Skin epidermis (tissue), 12 donors: Measurements from ENCODE around the gene MAPKAPK2.

Experiments
- H3K27ac ChIP-seq, 21 experiments: fragments of 200-600 bp; sonication (generic) in 11 of 21; one replicate each; pipeline ENCODE4 v1.5.0; 2020; ENCODE audit warnings: mild to moderate bottlenecking in 3 of 21, inconsistent platforms in 2 of 21, moderate library complexity in 2 of 21
- H3K4me3 ChIP-seq, 7 experiments: fragments of 200-600 bp; sonication (generic) in 2 of 7; one replicate each; pipeline ENCODE4 v1.5.0; 2020; ENCODE audit warnings: inconsistent platforms in 2 of 7, mild to moderate bottlenecking in 2 of 7, moderate library complexity in 1 of 7

Gene MAPKAPK2

DNA sequence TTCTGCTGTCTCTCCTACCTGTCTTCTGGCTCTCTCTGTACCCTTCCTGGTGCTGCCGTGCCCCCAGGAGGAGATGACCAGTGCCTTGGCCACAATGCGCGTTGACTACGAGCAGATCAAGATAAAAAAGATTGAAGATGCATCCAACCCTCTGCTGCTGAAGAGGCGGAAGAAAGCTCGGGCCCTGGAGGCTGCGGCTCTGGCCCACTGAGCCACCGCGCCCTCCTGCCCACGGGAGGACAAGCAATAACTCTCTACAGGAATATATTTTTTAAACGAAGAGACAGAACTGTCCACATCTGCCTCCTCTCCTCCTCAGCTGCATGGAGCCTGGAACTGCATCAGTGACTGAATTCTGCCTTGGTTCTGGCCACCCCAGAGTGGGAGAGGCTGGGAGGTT lies 47.8 kb downstream of the MAPKAPK2 start:
- no peak overlapping the region for H3K4me3 ChIP-seq
- no peak overlapping the region for H3K27ac ChIP-seq

DNA sequence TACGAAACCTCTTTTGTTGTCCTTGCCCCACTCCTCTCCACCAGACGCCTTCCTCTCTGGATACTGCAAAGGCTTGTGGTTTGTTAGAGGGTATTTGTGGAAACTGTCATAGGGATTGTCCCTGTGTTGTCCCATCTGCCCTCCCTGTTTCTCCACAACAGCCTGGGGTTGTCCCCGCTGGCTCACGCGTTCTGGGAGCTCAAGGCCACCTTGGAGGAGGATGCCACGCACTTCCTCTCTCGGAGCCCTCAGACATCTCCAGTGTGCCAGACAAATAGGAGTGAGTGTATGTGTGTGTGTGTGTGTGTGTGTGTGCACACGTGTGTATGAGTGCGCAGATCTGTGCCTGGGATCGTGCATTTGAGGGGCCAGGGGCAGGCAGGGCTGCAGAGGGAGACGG lies 48.3 kb downstream of the MAPKAPK2 start:
- no peak overlapping the region for H3K4me3 ChIP-seq
- H3K27ac ChIP-seq: no peak overlapping the region

GRCh38 chr1:206734499-206735142 lies 49.9 kb downstream of the MAPKAPK2 start:
- Histone ChIP-seq H3K27ac (peak overlapping the region in 3 of 21 experiments; percentile 43 to 57 (median 55)), H3K4me3 (no peak overlapping the region)

DNA sequence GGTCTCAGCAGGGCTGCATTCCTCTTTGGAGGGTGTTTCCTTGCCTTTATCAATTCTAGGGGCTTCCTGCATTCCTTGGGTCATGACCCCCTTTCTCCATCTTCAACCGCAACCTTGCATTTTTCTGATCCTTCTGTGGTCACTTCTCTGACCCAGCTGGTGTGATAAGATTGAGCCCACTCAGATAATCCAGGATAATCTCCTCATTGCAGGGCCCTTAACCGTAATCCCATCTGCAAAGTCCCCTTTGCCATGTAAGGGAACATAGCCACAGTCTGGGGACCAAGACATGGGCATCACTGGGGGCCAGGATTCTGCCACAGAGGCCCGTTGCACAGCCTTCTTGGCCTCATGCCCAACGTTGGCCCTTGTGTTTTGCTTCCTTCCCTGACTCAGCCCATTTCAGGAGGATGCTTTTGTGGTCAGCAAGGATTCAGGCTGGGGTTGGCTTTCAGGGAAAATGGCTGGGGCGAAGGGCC lies 50.9 kb downstream of the MAPKAPK2 start:
- peak overlapping the region in 5 of 21 experiments; percentile 15 to 73 (median 43) for H3K27ac ChIP-seq

GRCh38 chr1:206736878-206737728 lies 52.4 kb downstream of the MAPKAPK2 start:
- Histone ChIP-seq H3K27ac (peak overlapping the region in 13 of 21 experiments; percentile 5 to 78 (median 47)), H3K4me3 (no peak overlapping the region)

More for the DNA sequence above, 50.9 kb downstream of the MAPKAPK2 start:
- H3K4me3 ChIP-seq: no peak overlapping the region

DNA sequence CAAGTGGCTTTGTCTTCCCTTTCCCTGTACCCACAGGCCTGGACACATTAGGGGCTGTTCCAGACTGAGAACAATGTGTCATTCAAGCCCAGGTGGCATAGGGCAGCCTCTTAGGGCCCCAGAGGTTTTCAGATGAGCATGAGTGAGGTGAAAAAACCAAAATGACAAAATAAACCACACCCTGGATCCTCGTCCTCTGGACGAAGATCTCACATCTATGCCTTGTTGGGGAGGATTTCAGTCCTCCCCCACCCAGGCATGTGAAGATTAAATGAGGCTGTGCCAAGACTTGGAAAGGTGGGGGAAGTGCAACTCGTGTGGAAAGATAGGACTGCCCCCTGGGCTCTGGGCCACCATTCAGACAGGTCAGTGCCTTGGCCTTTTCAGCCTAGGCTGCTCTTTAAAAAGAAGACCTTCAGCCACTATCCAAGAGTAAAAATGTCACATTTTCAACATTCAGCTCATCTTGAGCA lies 53.1 kb downstream of the MAPKAPK2 start:
- no peak overlapping the region for H3K4me3 ChIP-seq
- peak overlapping the region in 12 of 21 experiments; percentile 5 to 78 (median 48) for H3K27ac ChIP-seq

GRCh38 chr1:206738370-206739366 lies 54.0 kb downstream of the MAPKAPK2 start:
- Histone ChIP-seq H3K4me3 (no peak overlapping the region), H3K27ac (peak overlapping the region in 7 of 21 experiments; percentile 5 to 78 (median 46))

- H3K27ac ChIP-seq: peak overlapping the region in 3 of 21 experiments; percentile 11 to 31 (median 12)
These were observed 54.8 kb downstream of the MAPKAPK2 start for GRCh38 chr1:206739411-206740076.

GRCh38 chr1:206741142-206741701 lies 56.5 kb downstream of the MAPKAPK2 start:
- no peak overlapping the region for H3K27ac ChIP-seq

More at GRCh38 chr1:206739411-206740076, 54.8 kb downstream of the MAPKAPK2 start:
- no peak overlapping the region for H3K4me3 ChIP-seq

DNA sequence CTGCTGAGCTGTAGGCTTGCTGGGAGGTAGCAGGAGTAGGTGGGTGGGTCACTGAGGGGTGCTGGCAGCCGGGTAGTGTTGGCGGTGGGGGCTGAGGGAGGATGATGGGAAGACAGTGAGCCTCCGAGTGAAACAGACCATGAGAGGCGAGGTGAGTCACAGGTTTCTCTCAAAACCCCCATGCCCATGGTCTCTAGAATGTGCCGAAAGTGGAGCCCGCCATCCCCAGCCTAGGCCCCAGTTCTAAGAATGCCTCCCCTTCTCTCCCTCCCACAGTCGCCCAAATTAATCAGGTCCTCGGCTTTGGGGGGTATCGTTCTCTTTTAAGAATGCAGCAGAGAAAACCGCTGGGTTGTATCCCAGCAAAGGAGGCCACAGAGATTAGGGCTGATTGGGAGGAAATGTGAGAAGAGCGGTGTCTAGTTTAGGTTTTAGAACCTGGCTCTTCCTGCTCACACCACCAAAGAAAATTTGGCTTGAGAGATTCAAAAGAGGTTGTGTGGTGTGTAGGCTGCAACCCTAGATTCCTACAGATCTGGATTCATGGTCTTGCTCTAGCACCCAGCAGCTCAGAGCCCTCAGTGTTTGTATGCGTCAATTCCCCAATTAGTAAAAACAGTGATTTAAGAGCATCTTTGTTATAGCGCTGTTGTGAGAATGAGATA lies 58.1 kb downstream of the MAPKAPK2 start:
- no peak overlapping the region for H3K27ac ChIP-seq
- no peak overlapping the region for H3K4me3 ChIP-seq

More at GRCh38 chr1:206741142-206741701, 56.5 kb downstream of the MAPKAPK2 start:
- no peak overlapping the region for H3K4me3 ChIP-seq

DNA sequence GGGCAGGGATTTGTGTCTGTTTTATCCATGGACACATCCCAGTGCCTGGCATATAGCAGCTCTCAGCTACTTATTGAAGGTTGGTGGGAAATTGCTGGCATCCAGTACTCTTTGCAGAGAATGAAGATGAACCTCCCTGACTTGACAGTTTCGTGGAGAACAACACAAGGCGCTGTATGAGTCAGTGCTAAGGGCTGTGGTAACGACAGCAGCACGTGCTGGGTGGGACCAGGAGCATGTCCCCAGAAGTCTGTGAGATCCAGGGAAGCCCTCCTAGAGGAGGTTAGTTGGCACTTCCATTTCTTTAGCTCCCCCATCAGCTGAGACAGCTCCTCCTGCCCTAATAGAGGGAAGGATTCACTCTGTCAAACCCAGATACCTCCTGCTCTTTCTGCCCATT lies 60.0 kb downstream of the MAPKAPK2 start:
- Histone ChIP-seq H3K27ac (no peak overlapping the region), H3K4me3 (no peak overlapping the region)

- no peak overlapping the region for H3K27ac ChIP-seq
- H3K4me3 ChIP-seq: no peak overlapping the region
These were observed 60.6 kb downstream of the MAPKAPK2 start for GRCh38 chr1:206745301-206745700.

DNA sequence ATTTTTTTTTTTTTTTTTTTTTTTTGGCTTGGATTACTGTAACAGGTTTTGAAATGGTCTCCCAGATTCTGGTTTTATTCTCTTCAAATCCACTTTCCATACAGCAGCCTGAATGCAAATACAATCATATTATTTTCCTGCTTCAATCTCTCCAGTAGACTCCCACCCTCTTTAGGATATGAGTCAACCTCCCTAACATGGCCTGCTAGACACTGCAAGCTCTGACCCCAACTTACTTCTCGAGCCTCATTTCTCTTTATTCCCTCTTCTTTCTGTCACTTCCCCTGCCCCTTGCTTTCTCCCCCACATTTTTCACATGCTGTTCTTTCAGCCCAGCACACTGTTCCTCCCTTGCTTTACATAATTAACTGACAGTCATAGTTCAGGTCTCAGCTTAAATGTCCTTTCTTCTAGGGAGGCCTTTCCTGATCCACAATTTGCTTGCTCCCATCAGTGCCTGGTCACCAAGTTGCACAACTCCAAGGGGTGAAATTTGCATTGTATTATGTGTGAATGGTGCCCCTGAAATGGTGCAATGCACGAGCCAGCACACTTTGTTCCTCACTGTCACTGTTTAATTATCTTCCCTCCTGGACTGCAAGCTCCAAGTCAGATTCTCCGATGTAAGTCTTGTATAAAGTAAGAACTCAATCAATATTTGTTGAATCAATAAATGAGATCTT lies 63.8 kb downstream of the MAPKAPK2 start:
- H3K27ac ChIP-seq: no peak overlapping the region
- H3K4me3 ChIP-seq: no peak overlapping the region

DNA sequence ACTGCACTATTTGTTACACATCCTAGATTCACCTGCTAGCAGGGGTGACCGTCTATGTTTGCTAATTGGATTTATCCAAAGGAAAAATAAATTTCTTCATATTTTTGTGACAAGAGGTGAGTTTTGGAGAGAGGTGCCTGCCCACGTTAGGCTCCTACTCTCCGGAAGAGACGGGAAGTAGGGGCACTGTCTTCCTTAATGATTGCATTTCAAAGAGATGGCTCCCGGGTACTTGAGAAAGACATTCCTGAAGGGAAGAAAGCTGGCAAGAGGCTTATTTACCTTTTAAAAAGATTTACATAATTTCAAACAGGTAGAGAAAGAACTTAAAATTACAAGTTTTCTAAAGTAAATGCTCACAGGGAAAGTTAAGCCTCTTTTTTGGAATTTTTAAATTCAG lies 67.2 kb downstream of the MAPKAPK2 start:
- Histone ChIP-seq H3K27ac (no peak overlapping the region), H3K4me3 (no peak overlapping the region)

DNA sequence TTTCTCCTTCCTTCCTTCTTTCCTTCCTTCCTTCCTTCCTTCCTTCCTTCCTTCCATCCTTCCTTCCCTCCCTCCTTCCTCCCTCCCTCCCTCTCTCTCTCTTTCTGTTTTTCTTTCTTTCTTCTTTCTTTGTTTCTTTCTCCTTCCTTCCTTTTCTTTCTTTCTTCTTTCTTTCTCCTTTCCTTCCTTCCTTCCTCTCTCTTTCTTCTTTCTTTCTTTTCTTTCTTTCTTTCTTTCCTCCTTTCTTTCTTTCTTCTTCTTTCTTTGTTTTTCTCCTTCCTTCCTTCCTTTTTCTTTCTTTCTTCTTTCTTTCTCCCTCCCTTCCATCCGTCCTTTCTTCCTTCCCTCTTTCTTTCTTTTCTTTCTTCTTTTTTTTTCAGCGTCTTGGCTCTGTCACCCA lies 67.8 kb downstream of the MAPKAPK2 start:
- no peak overlapping the region for H3K27ac ChIP-seq
- H3K4me3 ChIP-seq: no peak overlapping the region

- no peak overlapping the region for H3K27ac ChIP-seq
- H3K4me3 ChIP-seq: no peak overlapping the region
These were observed 68.4 kb downstream of the MAPKAPK2 start for GRCh38 chr1:206753141-206753540.

- Histone ChIP-seq H3K27ac (no peak overlapping the region), H3K4me3 (no peak overlapping the region)
These were observed 69.3 kb downstream of the MAPKAPK2 start for GRCh38 chr1:206754011-206754410.
